GM12878 (cell line): ENCODE results near the gene PPM1A. TPM values are rescaled to one million over a fixed set of nuclear protein-coding genes. Genes with fewer than 3 reads are reported as not detected.

ENCODE experiments used
- ATAC-seq: fragments of 200-7000 bp; cut with Tn5 transposase; 3 replicates; pipeline ENCODE4 v1.9.1; 2020; ENCODE audit warnings: mild to moderate bottlenecking, moderate library complexity
- BruUV-seq: library from RNA; stranded (reverse); fragments of 400-500 nt; replicated peaks from 2 replicates; lab custom pipeline; 2021; lab: Mats Ljungman, UMichigan
- CTCF ChIA-PET: fragments of 300-600 bp; sonication (Branson Sonifier 250); formaldehyde crosslinking; extraction: SDS; loops from one replicate; lab custom pipeline; 2021; ENCODE audit warnings: inconsistent platforms; lab: Yijun Ruan, JAX
- POLR2A ChIA-PET: fragments of 350-600 bp; formaldehyde crosslinking; extraction: SDS; loops from one replicate; lab custom pipeline; 2021; ENCODE audit warnings: inconsistent platforms; lab: Charles Lee
- RAD21 ChIA-PET: fragments of 300-600 bp; sonication (Branson Sonifier 250); formaldehyde crosslinking; loops from one replicate; lab custom pipeline; 2023; ENCODE audit warnings: antibody characterized with exemption; ENCODE audit not compliant: unreplicated experiment; lab: Charles Lee
- SMC1A ChIA-PET: fragments of 300-600 bp; sonication (Branson Sonifier 250); formaldehyde crosslinking; loops from one replicate; lab custom pipeline; 2023; ENCODE audit not compliant: unreplicated experiment, uncharacterized antibody; lab: Charles Lee
- DNase-seq: peaks from one replicate; pipeline ENCODE4 v3.0.0-alpha.2; 2011; ENCODE audit warnings: low read depth, low spot score
- FAIRE-seq: peaks from 3 replicates; lab custom pipeline; 2011; peaks lifted over from hg19 to GRCh38; lab: Jason Lieb, UNC
- H2AFZ ChIP-seq: 2 replicates; pipeline ENCODE4 v1.6.0; 2011; ENCODE audit warnings: low read depth, low read length, control low read depth; ENCODE audit not compliant: control insufficient read depth
- H3K27ac ChIP-seq: 2 replicates; pipeline ENCODE4 v1.5.1; 2011; ENCODE audit warnings: control low read depth; ENCODE audit not compliant: control insufficient read depth, insufficient read depth
- H3K27me3 ChIP-seq, 2 experiments: replicated peaks in 1 of 2; 2 replicates each; pipeline versions ENCODE4 v1.6.0 to v1.6.1; 2011; ENCODE audit warnings: low read length in 1 of 2; ENCODE audit not compliant: control insufficient read depth in 2 of 2, insufficient read depth in 2 of 2
- H3K36me3 ChIP-seq, 2 experiments: 2 replicates each; pipeline ENCODE4 v1.5.1; 2011; ENCODE audit warnings: low read length in 1 of 2; ENCODE audit not compliant: control insufficient read depth in 2 of 2, insufficient read depth in 2 of 2
- H3K4me1 ChIP-seq: 2 replicates; pipeline ENCODE4 v1.6.1; 2011; ENCODE audit warnings: mild to moderate bottlenecking, low read length, moderate library complexity, mixed read lengths; ENCODE audit not compliant: control insufficient read depth, insufficient read depth
- H3K4me2 ChIP-seq: 2 replicates; pipeline ENCODE4 v1.6.0; 2011; ENCODE audit warnings: control low read depth; ENCODE audit not compliant: control insufficient read depth, insufficient read depth
- H3K4me3 ChIP-seq: fragments of 200-600 bp; sonication (generic); 2 replicates; pipeline ENCODE4 v1.5.1; 2016
- H3K79me2 ChIP-seq: 2 replicates; pipeline ENCODE4 v1.6.0; 2011; ENCODE audit warnings: low read length; ENCODE audit not compliant: control insufficient read depth, insufficient read depth
- H3K9ac ChIP-seq: 2 replicates; pipeline ENCODE4 v1.8.0; 2011; ENCODE audit warnings: low read length, control low read depth, mixed read lengths; ENCODE audit not compliant: control insufficient read depth, insufficient read depth
- H3K9me3 ChIP-seq: replicated peaks from 3 replicates; pipeline ENCODE4 v1.5.1; 2011; ENCODE audit warnings: mild to moderate bottlenecking, low read length; ENCODE audit not compliant: control insufficient read depth, insufficient read depth
- H4K20me1 ChIP-seq: 2 replicates; pipeline ENCODE4 v1.6.0; 2011; ENCODE audit not compliant: control insufficient read depth, insufficient read depth
- ATF7 ChIP-seq: fragments of 450-650 bp; IDR thresholded peaks from 2 replicates; pipeline ENCODE4 v1.6.1; 2016; ENCODE audit warnings: low read depth, mild to moderate bottlenecking
- CBX3 ChIP-seq: fragments of 200-600 bp; sonication (generic); IDR thresholded peaks from 2 replicates; pipeline ENCODE4 v1.6.1; 2016; ENCODE audit warnings: low read depth, borderline replicate concordance
- ELK1 ChIP-seq: IDR thresholded peaks from 2 replicates; pipeline ENCODE4 v1.6.1; 2012; ENCODE audit warnings: low read depth, low read length, improper control_type of control experiment
- FOS ChIP-seq: IDR thresholded peaks from 3 replicates; pipeline ENCODE4 v1.6.1; 2011; ENCODE audit warnings: borderline replicate concordance; ENCODE audit not compliant: insufficient read length; ENCODE audit errors: extremely low read depth
- MTA3 ChIP-seq: IDR thresholded peaks from 2 replicates; pipeline ENCODE4 v1.6.1; 2012; ENCODE audit warnings: low read length, inconsistent platforms, borderline replicate concordance
- NFIC ChIP-seq: IDR thresholded peaks from 2 replicates; pipeline ENCODE4 v1.6.1; 2012; ENCODE audit warnings: low read depth, mild to moderate bottlenecking, inconsistent platforms, low read length, moderate library complexity
- NFYB ChIP-seq: IDR thresholded peaks from 2 replicates; pipeline ENCODE4 v1.6.1; 2011; ENCODE audit warnings: low read depth, mild to moderate bottlenecking, low read length, improper control_type of control experiment, moderate library complexity; ENCODE audit not compliant: insufficient read depth
- RB1 ChIP-seq: fragments of 450-650 bp; formaldehyde crosslinking; IDR thresholded peaks from 2 replicates; pipeline ENCODE4 v1.6.1; 2017; ENCODE audit warnings: mild to moderate bottlenecking, borderline replicate concordance
- SUZ12 ChIP-seq: fragments of 200-600 bp; sonication (generic); IDR thresholded peaks from one replicate; pipeline ENCODE4 v1.6.1; 2018; ENCODE audit warnings: antibody characterized with exemption, mild to moderate bottlenecking; ENCODE audit not compliant: unreplicated experiment
- TAF1 ChIP-seq: IDR thresholded peaks from 2 replicates; pipeline ENCODE4 v1.6.1; 2011; ENCODE audit warnings: mild to moderate bottlenecking, low read depth, low read length, borderline replicate concordance
- TARDBP ChIP-seq: IDR thresholded peaks from 2 replicates; pipeline ENCODE4 v1.6.1; 2016; ENCODE audit warnings: borderline replicate concordance
- ZNF217 ChIP-seq: fragments of 450-650 bp; IDR thresholded peaks from 2 replicates; pipeline ENCODE4 v1.6.1; 2017; ENCODE audit warnings: antibody characterized with exemption, mild to moderate bottlenecking
- ZZZ3 ChIP-seq: IDR thresholded peaks from 2 replicates; pipeline ENCODE4 v1.6.1; 2011; ENCODE audit warnings: low read depth; ENCODE audit not compliant: control insufficient read depth, insufficient read length
- WGBS: methylation state at CpG from one replicate; pipeline ENCODE4 v1.1.6; 2016; ENCODE audit warnings: low lambda C conversion rate; ENCODE audit not compliant: insufficient replicate concordance, insufficient coverage; ENCODE audit errors: missing lambda C conversion rate; 5-methylcytosine and 5-hydroxymethylcytosine counted together
- in situ Hi-C: fragments of 300-500 bp; cut with MboI; formaldehyde crosslinking; loops from 9 replicates; pipeline ENCODE4 v1.14.3; 2018; ENCODE audit warnings: mixed read lengths
- intact Hi-C: fragments of 100-400 bp; cut with micrococcal nuclease; formaldehyde crosslinking; loops from one replicate; pipeline ENCODE4 v1.14.2; 2022; ENCODE audit not compliant: unreplicated experiment
- polyA plus RNA-seq, 11 experiments: library from polyadenylated mRNA; depleted of rRNA in 4 of 11; unstranded in 6 of 11; stranded (reverse) in 5 of 11; fragments of >200 nt; fragmentation: Nextera tagmentation in 4 of 11; fragmentation: Illumina TruSeq in 1 of 11; extraction: Ambion mirVana in 4 of 11; extraction: Trizol in 1 of 11; gene quantifications; 1 replicate in 1 of 11; 2 replicates in 10 of 11; pipeline versions ENCODE4 v1.2.1 to v1.2.3, GENCODE V29; 2011 to 2016; ENCODE audit warnings: inconsistent platforms in 2 of 11, missing spikeins in 2 of 11, low read depth in 1 of 11
- total RNA-seq, 4 experiments: library from RNA; depleted of rRNA in 3 of 4; stranded (reverse); fragments of >200 nt in 3 of 4; fragmentation: Illumina TruSeq in 1 of 4; extraction: Trizol in 1 of 4; gene quantifications; 2 replicates each; pipeline versions ENCODE4 v1.2.1 to v1.2.3, GENCODE V29; 2013 to 2021
- TF ChIP-seq, protein P1 (sequence below): fragments of 450-650 bp; IDR thresholded peaks from 2 replicates; pipeline ENCODE4 v1.6.1; 2017; ENCODE audit warnings: low read depth, mild to moderate bottlenecking, moderate library complexity

The PPM1A gene
- total and polyA plus RNA-seq, 10 of the 15 experiments (the other 5 are each of a cell fraction or from before 2014, with no cell fraction given) = 16.8 to 124 (median 47.0) TPM

GRCh38 chr14:60275932-60276331, 26.9 kb downstream of the PPM1A start:
- Histone ChIP-seq H4K20me1 (no peaks in the 10 kb centered on the region), H3K4me2 (no peak overlapping the region), H3K9me3 (no peaks in the 10 kb centered on the region; the same call in 2 of the 3 replicates), H2AFZ (no peak overlapping the region), H3K9ac (no peak overlapping the region), H3K79me2 (peaks cover 74% of the 10 kb centered on the region), H3K36me3 (peaks cover 0 to 8% of the 10 kb centered on the region in 2 experiments; a peak in 2 of 4 replicates), H3K4me3 (no peak overlapping the region), H3K27me3 (no peaks in the 10 kb centered on the region), H3K4me1 (peaks cover 8% of the 10 kb centered on the region), H3K27ac (no peak overlapping the region)
- no peak for DNase-seq
- CTCF ChIA-PET = interaction anchor here (0.6 to 3.4 kb wide), 6 partner anchors 8 to 51 kb away, joined by 3 to 12 read pairs (median 4); no protein-coding TSS in a partner anchor
- POLR2A ChIA-PET = interaction anchor here (0.7 kb wide), 3 partner anchors 51 to 92 kb away, joined by 3 to 4 read pairs (median 4); no protein-coding TSS in a partner anchor
- SMC1A ChIA-PET = interaction anchor here (0.9 to 4.8 kb wide), 10 partner anchors 10 to 73 kb away, joined by 3 to 27 read pairs (median 5); no protein-coding TSS in a partner anchor
- RAD21 ChIA-PET = interaction anchor here (0.7 to 3.0 kb wide), 4 partner anchors 26 to 1246 kb away, joined by 3 to 13 read pairs (median 6); partner anchors contain the start of gene PPM1A
- no peak for FAIRE-seq
- TF ChIP-seq ZZZ3 = no peak
- TF ChIP-seq NFIC = no peak
- no peak for TF ChIP-seq ELK1
- TF ChIP-seq CBX3 = no peak
- TF ChIP-seq SUZ12 = no peak
- TF ChIP-seq RB1 = no peak
- TF ChIP-seq ATF7 = no peak
- no peak for TF ChIP-seq TARDBP
- no peak for TF ChIP-seq NFYB
- TF ChIP-seq FOS = no peak
- TF ChIP-seq, protein P1, sequence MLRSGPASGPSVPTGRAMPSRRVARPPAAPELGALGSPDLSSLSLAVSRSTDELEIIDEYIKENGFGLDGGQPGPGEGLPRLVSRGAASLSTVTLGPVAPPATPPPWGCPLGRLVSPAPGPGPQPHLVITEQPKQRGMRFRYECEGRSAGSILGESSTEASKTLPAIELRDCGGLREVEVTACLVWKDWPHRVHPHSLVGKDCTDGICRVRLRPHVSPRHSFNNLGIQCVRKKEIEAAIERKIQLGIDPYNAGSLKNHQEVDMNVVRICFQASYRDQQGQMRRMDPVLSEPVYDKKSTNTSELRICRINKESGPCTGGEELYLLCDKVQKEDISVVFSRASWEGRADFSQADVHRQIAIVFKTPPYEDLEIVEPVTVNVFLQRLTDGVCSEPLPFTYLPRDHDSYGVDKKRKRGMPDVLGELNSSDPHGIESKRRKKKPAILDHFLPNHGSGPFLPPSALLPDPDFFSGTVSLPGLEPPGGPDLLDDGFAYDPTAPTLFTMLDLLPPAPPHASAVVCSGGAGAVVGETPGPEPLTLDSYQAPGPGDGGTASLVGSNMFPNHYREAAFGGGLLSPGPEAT = no peak
- no peak for TF ChIP-seq ZNF217
- no peak for TF ChIP-seq MTA3
- no peak for TF ChIP-seq TAF1
- ATAC-seq = no peak
- WGBS = 65% methylated on average over 4 of the region's 4 CpGs
- intact Hi-C loops = no loop called here
- BruUV-seq = no TSS peak
- in situ Hi-C loops = no loop called here
